AG04450 (cell line): ENCODE data around the gene HTR2C. TPM values are rescaled to one million over a fixed set of nuclear protein-coding genes. Genes with fewer than 3 reads are reported as not detected.

Source experiments
- CTCF ChIA-PET: fragments of 300-600, 350-600 bp; formaldehyde crosslinking; extraction: SDS; loops from one replicate; lab custom pipeline; 2022; ENCODE audit warnings: antibody characterized with exemption, inconsistent platforms; lab: Charles Lee
- POLR2A ChIA-PET: fragments of 350-600 bp; formaldehyde crosslinking; extraction: SDS; loops from one replicate; lab custom pipeline; 2021; ENCODE audit warnings: antibody characterized with exemption, inconsistent platforms; lab: Yijun Ruan, JAX
- DNase-seq: peaks from one replicate; pipeline ENCODE4 v3.0.0-alpha.2; 2011; ENCODE audit warnings: low read depth, low spot score
- H3K27ac ChIP-seq: one replicate; pipeline ENCODE4 v1.5.1; 2012; ENCODE audit warnings: low read depth, low read length, control low read depth
- H3K27me3 ChIP-seq: one replicate; pipeline ENCODE4 v1.6.0; 2012; ENCODE audit warnings: low read length; ENCODE audit not compliant: control insufficient read depth, insufficient read depth
- H3K4me3 ChIP-seq: 2 replicates; pipeline ENCODE4 v1.5.1; 2011; ENCODE audit warnings: mild to moderate bottlenecking, low read depth, low read length, control low read depth
- H3K9me3 ChIP-seq: 2 replicates; pipeline ENCODE4 v1.5.1; 2012; ENCODE audit warnings: low read length; ENCODE audit not compliant: control insufficient read depth, insufficient read depth
- CTCF ChIP-seq: IDR thresholded peaks from 2 replicates; pipeline ENCODE4 v1.5.1; 2011; ENCODE audit warnings: low read depth, low read length, control low read depth, inconsistent platforms
- polyA plus RNA-seq: library from polyadenylated mRNA; depleted of rRNA; stranded (reverse); fragments of >200 nt; gene quantifications from 2 replicates; pipeline ENCODE4 v1.2.3, GENCODE V29; 2011

Gene HTR2C
- polyA plus RNA-seq, 1 experiment: not detected

DNA sequence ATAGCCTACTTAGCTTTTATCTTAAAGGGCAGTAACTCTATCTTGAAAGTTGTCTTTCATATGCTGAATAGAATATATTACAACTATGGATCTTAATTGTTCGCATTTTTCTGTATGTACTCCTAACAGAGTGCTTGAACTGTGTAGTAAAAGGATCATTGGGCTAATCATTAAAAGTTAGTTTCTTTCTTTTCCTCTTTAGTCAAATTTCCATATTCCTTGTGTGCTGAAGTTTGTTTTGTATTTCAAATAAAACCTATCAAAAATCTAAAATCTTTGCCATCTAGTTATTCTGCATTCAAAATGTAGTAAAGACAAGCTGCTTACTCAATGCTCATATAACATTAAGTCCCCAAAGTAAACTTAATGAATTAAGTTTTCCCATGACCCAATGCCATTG is 182.7 kb downstream of the HTR2C start:
- H3K27me3 ChIP-seq: no peaks in the 10 kb centered on the region
- no peak for TF ChIP-seq CTCF
- H3K4me3 ChIP-seq: no peak overlapping the region
- DNase-seq: no peak
- no peak overlapping the region for H3K27ac ChIP-seq
- ChIA-PET POLR2A (no interaction called here), CTCF (no interaction called here)
- H3K9me3 ChIP-seq: no peaks in the 10 kb centered on the region

GRCh38 chrX:114774691-114775090 is 190.8 kb downstream of the HTR2C start:
- no peak for DNase-seq
- CTCF ChIA-PET: no interaction called here
- no peaks in the 10 kb centered on the region for H3K9me3 ChIP-seq

DNA sequence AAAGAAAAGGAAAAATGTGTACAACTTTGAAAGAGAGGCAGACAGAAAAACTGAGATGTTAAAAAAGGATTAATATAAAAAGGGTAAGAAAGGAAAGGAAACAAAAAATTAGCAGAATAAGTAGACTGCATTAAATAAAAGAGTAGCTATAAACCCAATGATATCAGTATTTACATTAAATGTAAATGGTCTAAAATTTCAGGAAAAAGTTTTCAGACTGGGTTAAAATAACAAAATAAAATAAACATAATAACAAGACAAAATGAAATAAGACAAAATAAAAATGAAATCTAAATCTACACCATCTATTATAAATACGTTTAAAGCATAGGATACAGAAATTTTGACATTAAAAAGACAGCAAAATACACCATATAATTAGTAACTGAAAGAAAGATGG is 199.0 kb downstream of the HTR2C start:
- ChIA-PET POLR2A (no interaction called here), CTCF (no interaction called here)
- Histone ChIP-seq H3K9me3 (no peaks in the 10 kb centered on the region), H3K27me3 (no peaks in the 10 kb centered on the region), H3K27ac (no peak overlapping the region), H3K4me3 (no peak overlapping the region)
- no peak for TF ChIP-seq CTCF
- DNase-seq: no peak

More at GRCh38 chrX:114774691-114775090, 190.8 kb downstream of the HTR2C start:
- Histone ChIP-seq H3K4me3 (no peak overlapping the region), H3K27me3 (no peaks in the 10 kb centered on the region), H3K27ac (no peak overlapping the region)
- no peak for TF ChIP-seq CTCF
- POLR2A ChIA-PET: no interaction called here

- TF ChIP-seq CTCF: no peak
- H3K4me3 ChIP-seq: no peak overlapping the region
- no peak overlapping the region for H3K27ac ChIP-seq
- ChIA-PET CTCF (no interaction called here), POLR2A (no interaction called here)
- H3K9me3 ChIP-seq: no peaks in the 10 kb centered on the region
- DNase-seq: no peak
- H3K27me3 ChIP-seq: no peaks in the 10 kb centered on the region
These were observed 203.2 kb downstream of the HTR2C start for GRCh38 chrX:114787061-114787460.

GRCh38 chrX:114797494-114797893 is 213.6 kb downstream of the HTR2C start:
- CTCF ChIA-PET: no interaction called here
- POLR2A ChIA-PET: no interaction called here
- DNase-seq: no peak
- H3K9me3 ChIP-seq: no peaks in the 10 kb centered on the region
- TF ChIP-seq CTCF: no peak
- H3K4me3 ChIP-seq: no peak overlapping the region
- H3K27me3 ChIP-seq: no peaks in the 10 kb centered on the region
- no peak overlapping the region for H3K27ac ChIP-seq
